ENCODE results near the gene NLRP8. TPM values are rescaled to one million over a fixed set of nuclear protein-coding genes. Genes with fewer than 3 reads are reported as not detected.
"Not testable (repeated sequence)": the region's sequence is repeated elsewhere in the genome, so short reads cannot be mapped to it uniquely, and the experiment has no call there.

The NLRP8 gene
- total RNA-seq, 6 experiments from 2014 or later, result not detected

DNA sequence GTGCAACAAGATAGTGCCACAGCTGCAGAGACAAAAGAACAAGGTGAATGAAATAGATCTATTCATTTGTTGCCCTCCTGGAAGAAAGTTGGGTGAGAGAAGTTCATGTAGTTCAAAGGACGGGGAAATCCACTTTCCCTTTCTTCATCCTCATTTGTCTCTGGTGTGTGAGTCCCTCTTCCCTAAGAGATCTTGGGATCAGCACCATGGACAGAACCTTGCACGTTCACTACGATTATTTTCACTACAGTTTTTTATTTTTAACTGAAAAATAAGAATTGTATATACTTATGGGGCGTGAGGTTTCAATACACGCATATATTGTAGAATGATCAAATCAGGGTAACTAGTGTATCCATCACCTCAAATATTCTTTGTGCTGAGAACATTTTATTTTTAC lies 68.1 kb downstream of the NLRP8 start:
- no peaks in the 10 kb centered on the region for H3K9me3 ChIP-seq
- intact Hi-C loops (cut with DNase I), result no loop called here
- TF ChIP-seq, protein P1, sequence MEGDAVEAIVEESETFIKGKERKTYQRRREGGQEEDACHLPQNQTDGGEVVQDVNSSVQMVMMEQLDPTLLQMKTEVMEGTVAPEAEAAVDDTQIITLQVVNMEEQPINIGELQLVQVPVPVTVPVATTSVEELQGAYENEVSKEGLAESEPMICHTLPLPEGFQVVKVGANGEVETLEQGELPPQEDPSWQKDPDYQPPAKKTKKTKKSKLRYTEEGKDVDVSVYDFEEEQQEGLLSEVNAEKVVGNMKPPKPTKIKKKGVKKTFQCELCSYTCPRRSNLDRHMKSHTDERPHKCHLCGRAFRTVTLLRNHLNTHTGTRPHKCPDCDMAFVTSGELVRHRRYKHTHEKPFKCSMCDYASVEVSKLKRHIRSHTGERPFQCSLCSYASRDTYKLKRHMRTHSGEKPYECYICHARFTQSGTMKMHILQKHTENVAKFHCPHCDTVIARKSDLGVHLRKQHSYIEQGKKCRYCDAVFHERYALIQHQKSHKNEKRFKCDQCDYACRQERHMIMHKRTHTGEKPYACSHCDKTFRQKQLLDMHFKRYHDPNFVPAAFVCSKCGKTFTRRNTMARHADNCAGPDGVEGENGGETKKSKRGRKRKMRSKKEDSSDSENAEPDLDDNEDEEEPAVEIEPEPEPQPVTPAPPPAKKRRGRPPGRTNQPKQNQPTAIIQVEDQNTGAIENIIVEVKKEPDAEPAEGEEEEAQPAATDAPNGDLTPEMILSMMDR (IDR thresholded peaks at IDR 0.05), result no peak
- TF ChIP-seq POLR2A (IDR thresholded peaks at IDR 0.05), result no peak
- DNase-seq (no peak), ATAC-seq (no peak)
- no peaks in the 10 kb centered on the region for H3K27me3 ChIP-seq
- no peaks in the 10 kb centered on the region for H3K36me3 ChIP-seq
- H3K4me3 ChIP-seq, result no peak overlapping the region
- no peaks in the 10 kb centered on the region for H3K4me1 ChIP-seq
- 26% methylated on average over 5 of the region's 5 CpGs for WGBS (ENCODE audit: insufficient coverage, low coverage, low lambda C conversion rate, missing lambda C conversion rate)
- H3K27ac ChIP-seq, result no peak overlapping the region

DNA sequence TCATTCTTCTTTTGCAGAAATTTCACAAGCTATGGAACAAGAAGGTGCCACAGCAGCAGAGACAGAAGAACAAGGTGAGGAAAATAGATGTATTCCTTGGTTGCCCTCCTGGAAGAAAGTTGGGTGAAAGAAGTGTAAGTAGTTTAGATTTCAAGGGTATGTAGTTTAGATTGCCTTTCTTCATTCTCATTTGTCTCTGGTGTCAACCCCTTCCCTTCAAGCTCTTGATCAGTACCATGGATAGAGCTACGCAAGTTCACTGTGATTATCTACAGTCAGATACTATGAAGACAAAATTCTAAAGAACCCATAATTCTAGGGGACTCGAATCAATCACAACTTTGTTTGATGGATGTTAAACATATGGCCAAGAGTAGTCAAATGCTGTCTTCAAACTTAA lies 71.7 kb downstream of the NLRP8 start:
- DNase-seq; H3K9me3 ChIP-seq; H3K27me3 ChIP-seq; H3K4me1 ChIP-seq; H3K27ac ChIP-seq; intact Hi-C loops (cut with DNase I); H3K36me3 ChIP-seq; ATAC-seq; H3K4me3 ChIP-seq: not testable (repeated sequence)
- 49% methylated on average over 2 of the region's 2 CpGs for WGBS (ENCODE audit: insufficient coverage, low coverage, low lambda C conversion rate, missing lambda C conversion rate)

DNA sequence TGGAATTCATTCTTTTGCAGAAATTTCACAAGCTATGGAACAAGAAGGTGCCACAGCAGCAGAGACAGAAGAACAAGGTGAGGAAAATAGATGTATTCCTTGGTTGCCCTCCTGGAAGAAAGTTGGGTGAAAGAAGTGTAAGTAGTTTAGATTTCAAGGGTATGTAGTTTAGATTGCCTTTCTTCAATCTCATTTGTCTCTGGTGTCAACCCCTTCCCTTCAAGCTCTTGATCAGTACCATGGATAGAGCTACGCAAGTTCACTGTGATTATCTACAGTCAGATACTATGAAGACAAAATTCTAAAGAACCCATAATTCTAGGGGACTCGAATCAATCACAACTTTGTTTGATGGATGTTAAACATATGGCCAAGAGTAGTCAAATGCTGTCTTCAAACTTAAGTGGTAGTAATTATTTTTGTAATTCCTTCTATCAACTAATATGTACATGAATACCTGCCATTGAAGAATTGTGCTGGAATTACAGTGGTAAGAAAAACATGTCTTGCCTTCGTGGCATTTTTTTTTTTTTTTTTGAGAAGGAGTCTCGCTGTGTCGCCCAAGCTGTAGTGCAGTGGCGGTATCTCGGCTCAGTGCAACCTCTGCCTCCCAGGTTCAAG lies 72.8 kb downstream of the NLRP8 start:
- H3K4me3 ChIP-seq; H3K36me3 ChIP-seq; DNase-seq; H3K4me1 ChIP-seq; ATAC-seq; H3K9me3 ChIP-seq; H3K27ac ChIP-seq; H3K27me3 ChIP-seq; intact Hi-C loops (cut with DNase I): not testable (repeated sequence)
- WGBS (ENCODE audit: insufficient coverage, low coverage, low lambda C conversion rate, missing lambda C conversion rate), result 44% methylated on average over 6 of the region's 7 CpGs

DNA sequence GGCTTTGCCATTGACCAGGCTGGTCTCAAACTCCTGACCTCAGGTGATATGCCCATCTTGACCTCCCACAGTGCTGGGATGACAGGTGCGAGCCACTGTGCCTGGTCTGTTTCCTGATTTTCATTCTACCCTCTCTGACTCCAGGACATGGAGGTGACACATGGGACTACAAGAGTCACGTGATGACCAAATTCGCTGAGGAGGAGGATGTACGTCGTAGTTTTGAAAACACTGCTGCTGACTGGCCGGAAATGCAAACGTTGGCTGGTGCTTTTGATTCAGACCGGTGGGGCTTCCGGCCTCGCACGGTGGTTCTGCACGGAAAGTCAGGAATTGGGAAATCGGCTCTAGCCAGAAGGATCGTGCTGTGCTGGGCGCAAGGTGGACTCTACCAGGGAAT lies 79.1 kb downstream of the NLRP8 start:
- DNase-seq (no peak), ATAC-seq (no peak)
- H3K4me3 ChIP-seq, result no peak overlapping the region
- WGBS (ENCODE audit: insufficient coverage, low coverage, low lambda C conversion rate, missing lambda C conversion rate), result 72% methylated on average over 11 of the region's 15 CpGs
- H3K9me3 ChIP-seq, result no peaks in the 10 kb centered on the region
- no peaks in the 10 kb centered on the region for H3K4me1 ChIP-seq
- no peak overlapping the region for H3K27ac ChIP-seq
- H3K27me3 ChIP-seq, result no peaks in the 10 kb centered on the region
- intact Hi-C loops (cut with DNase I), result no loop called here
- no peaks in the 10 kb centered on the region for H3K36me3 ChIP-seq
- TF ChIP-seq POLR2A (IDR thresholded peaks at IDR 0.05), result no peak
- TF ChIP-seq, protein P1 (IDR thresholded peaks at IDR 0.05), result no peak

Other genes with a start within 250 kb of the NLRP8 start
- gene NLRP9, start 209.4 kb upstream of the NLRP8 start, total RNA-seq, result not detected
- gene RFPL4A, start 188.7 kb upstream of the NLRP8 start, total RNA-seq, result under 1 TPM in 4 of 6 experiments, not detected in 2; 0.31 to 0.99 (median 0.39) TPM
- gene RFPL4AL1, start 178.7 kb upstream of the NLRP8 start, total RNA-seq, result under 1 TPM in 2 of 6 experiments, not detected in 4; 0.57 to 0.79 TPM
- under 1 TPM; 0.22 to 0.92 (median 0.25) TPM for gene NLRP11, start 115.8 kb upstream of the NLRP8 start, total RNA-seq
- gene NLRP4, start 111.3 kb upstream of the NLRP8 start, total RNA-seq, result not detected
- not detected for gene NLRP13, start 15.5 kb upstream of the NLRP8 start, total RNA-seq
- gene NLRP5, start 38.9 kb downstream of the NLRP8 start, total RNA-seq, result not detected
- gene ZNF787, start 173.5 kb downstream of the NLRP8 start, total RNA-seq, result 10 to 100 TPM; 15.8 to 26.0 (median 22.5) TPM
- 10 to 100 TPM; 23.2 to 38.4 (median 30.8) TPM for gene ZNF444, start 193.5 kb downstream of the NLRP8 start, total RNA-seq
- gene GALP, start 228.2 kb downstream of the NLRP8 start, total RNA-seq, result under 1 TPM in 2 of 6 experiments, not detected in 4; 0.42 to 0.46 TPM
- not detected for gene ZSCAN5B, start 250.0 kb downstream of the NLRP8 start, total RNA-seq

Measured in right lobe of liver (tissue), 6 donors.